ENCODE results near the gene BUD31.
"Not testable (repeated sequence)": the region's sequence is repeated elsewhere in the genome, so short reads cannot be mapped to it uniquely, and the experiment has no call there.

BUD31 gene

GRCh38 chr7:99399597-99399996, 9.2 kb upstream of the BUD31 start:
- no peak for DNase-seq

DNA sequence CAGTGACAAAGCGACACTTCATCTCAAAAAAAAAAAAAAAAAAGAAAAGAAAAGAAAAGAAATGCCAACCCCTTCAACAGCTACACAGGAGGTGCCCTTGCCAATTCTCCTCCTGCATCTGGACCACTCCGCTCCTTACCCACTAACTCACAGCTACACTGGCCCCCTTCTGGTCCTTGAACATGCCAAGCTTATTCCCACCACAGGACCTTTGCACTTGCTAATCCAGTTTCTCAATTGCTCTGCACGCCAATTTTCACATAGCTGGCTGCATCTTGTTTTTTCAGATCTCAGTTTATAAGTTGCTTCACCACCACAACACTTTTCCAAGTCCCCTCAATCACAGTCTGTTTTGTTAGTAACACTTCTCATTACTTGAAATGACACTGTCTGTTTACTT, 5.9 kb upstream of the BUD31 start:
- no peak for DNase-seq

GRCh38 chr7:99403764-99404163, 5.0 kb upstream of the BUD31 start:
- no peak for DNase-seq

DNA sequence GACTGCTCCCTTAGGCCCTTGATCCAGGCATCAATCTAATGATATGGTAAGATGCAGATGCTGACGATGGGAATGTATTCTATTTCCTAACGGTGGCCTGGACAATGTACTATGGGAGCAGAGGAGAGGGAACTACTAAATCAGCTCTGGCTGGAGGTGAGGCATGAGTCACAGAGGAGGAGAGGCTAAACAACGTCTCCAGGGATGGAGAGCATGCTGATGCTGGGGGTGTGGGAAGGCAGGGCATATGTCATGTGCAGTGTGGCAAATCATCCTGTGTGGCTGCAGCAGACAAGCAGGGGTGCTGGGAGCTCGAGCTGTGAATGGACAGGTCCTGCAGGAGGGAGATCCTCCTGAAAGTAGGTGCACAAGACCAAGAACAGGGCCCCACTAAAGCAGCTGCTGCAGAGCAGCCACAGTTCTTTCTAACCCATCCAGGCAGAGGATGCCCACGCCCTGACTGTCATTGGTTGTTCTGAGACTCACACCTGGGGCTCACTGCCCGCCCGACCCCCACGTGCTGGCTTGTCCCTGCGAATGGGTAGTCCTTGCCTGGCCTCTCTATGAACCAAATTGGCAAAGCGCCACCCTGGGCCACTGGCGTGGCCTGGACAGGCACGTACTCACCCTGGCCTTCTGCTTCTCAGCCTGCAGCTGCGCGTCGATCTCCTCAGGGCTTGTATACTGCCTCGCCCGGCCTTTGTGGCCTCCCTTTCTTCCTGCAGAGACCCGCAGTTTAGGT, 4.4 kb upstream of the BUD31 start:
- DNase-seq, result no peak

GRCh38 chr7:99404977-99405320, 3.8 kb upstream of the BUD31 start:
- no peak for DNase-seq

DNA sequence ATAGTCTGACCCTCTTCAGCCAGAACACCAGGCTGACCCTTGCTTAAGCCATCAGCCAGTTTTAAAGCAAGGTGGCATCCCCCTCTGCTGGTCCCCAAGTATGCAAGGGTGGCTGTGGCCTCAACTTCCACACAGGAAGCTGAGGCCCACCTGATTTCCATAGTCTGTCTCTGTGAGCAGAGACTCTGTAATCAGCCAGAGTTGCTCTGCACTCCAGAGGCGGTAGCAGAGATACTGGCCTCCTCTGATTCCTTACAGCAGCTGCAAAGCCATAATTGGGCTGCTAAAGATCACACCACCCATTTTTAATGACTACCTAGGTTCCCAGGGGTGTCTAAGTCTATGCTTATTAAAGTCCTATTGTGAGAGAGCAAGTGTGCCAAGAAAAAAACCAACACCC, 2.2 kb upstream of the BUD31 start:
- DNase-seq, result no peak

DNA sequence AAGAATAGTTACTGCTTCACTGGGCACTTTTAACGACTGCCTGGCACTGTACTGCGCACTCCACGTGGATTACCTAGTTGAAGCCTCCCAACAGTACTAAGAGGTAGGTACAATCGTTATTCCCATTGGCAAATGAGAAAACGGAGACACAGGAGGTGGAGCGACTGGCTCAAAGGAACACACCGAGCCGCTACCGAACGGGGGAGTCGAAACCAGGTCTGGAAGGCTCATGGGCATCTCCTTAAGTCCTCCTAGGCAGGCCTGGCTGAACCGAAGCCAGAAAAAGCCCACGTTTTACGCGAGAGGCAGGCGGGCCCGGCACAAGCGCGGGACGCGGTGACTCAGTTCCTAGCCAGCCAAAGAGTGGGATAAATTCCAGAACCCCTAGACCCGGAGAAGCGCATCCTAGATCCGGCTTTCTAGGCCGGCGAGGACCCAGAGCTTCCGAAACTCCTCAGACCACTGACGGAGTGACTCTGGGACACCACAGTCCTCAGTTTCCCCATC, 844 bp upstream of the BUD31 start:
- DNase-seq, result no peak

- no peak for DNase-seq
Measured at GRCh38 chr7:99409192-99409572, 413 bp downstream of the BUD31 start.

DNA sequence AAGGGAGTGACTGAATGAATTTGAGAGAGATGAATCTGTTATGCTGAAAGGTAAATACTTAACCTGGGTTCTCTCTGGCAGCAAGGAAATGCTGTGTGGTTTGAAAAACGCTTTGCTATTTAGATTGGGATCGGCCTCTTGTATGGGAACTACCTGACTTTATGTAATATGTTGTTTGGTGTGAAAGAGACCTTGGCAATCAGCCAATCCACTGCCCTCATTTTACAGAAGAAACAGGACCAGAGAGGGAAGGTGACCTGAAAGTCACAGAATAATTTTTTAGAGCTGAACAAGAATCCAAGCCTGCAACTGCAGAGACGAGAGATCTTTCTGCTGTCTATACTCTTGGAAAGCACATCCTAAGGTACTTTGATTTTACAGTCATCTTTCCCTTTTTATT, 1.0 kb downstream of the BUD31 start:
- no peak for DNase-seq

GRCh38 chr7:99410635-99411034, 1.9 kb downstream of the BUD31 start:
- DNase-seq, result no peak

- not testable (repeated sequence) for DNase-seq
Measured at GRCh38 chr7:99415513-99416127, 6.9 kb downstream of the BUD31 start.

DNA sequence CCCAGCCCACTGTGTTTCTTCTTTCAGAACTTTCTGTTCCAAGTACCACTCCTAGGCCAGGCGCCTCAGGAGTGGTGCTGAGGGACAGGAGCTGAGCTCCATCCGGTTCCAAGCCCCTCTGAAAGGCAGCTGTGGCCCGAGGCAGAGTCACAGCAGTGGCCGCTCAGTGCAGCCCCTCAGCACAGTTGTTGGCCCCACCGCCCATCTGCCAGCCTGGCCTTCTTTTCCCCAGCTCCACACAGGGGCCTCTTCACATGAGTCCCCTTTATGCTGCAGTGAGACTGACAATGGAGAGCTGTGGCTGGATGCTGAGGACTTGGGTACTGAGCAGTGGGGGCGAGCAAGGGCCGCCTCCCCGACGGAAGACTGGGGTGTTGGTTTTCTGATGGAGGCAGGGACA, 9.5 kb downstream of the BUD31 start:
- no peak for DNase-seq

- no peak for DNase-seq
Measured at GRCh38 chr7:99419323-99420021, 10.7 kb downstream of the BUD31 start.

DNA sequence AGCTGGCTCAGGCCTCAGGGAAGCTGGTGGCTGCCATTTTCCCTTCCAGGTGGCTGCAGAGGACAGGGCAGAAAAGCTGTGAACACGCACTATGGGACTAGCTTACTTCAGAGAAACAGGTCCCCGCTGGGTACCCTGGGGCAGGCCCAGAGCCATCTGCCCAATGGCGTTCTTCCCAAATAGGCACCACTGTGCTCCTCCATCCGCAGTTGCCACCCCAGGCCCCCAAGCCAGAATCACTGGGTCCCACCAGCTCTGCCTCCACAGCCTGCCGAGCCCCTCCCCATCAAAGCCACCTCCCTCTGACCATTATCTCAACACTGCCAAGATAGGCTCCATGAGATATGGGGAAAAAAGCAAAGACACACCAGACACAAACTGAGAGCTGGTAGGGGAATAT, 11.4 kb downstream of the BUD31 start:
- no peak for DNase-seq

DNA sequence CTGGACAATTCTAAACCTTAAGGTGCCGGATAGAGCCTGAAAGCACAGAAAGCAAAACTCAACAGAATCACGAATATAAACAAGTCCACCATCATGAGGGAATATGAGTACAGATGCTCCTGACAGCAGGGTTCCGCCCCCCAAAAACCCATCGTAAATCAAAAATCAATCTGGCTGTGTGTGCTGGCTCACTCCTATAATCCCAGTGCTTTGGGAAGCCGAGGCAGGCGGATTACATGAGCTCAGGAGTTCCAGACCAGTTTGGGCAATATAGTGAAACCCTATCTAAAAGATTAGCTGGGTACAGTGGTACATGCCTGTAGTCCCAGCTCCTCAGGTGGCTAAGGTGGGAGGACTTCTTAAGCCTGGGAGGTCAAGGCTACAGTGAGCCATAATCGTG, 12.2 kb downstream of the BUD31 start:
- no peak for DNase-seq

DNA sequence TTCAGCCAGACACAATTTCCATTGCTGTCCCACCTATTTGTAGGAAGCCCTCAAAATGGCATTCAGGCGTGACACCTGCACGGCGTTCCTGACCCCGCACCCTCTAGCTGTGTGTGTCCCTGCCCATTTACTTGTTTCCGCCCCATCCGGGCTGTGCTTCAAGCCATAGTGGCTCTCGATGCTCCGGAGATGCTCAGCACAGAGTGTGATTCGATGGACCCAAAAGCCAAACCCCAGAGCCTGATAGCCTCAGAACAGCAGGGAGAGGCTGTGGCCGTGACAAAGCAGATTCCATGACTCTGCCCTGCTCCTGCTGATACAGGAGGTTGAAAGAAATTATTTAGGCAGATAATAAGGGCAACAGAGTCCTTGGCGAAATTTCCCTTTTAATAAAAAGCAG, 13.4 kb downstream of the BUD31 start:
- no peak for DNase-seq

- no peak for DNase-seq
Measured at GRCh38 chr7:99422625-99423024, 13.9 kb downstream of the BUD31 start.

DNA sequence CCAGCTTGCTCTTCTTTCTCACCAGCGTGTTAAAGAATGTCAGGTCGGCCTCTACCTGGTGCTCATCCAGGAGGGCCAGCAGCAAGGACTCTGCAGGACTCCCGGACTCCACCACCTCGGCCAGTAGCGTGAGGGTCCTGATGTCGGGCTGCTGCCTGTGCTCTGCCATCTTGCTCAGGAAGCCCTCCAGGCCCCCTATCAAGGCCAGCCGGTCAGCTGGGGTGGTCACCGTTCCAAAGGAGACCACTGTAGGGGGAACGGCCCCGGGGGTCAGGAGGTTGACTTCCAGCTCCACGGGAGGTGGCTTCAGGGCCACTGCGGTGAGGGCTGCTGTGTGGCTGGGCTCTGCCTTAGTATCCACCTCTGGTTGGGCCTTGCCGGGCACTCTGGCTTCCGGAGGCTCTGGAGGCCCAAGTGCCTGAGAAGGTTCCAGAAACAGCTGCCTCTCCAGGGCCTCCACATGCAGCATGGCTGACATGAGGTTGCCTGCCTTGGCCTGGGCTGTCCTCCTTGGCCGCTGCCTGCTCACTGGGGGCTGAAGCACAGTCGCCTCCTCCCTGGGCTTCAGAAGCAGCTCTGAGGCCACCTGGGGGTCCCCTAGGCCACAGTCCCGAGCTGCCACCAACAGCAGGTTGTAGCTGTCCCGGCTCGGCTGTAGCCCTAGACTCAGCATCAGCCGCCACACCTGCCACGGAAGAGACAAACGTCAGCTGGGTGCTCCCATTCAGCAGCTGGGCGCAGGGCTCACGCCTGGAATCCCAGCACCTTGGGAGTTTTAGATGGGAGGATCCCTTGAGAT, 16.4 kb downstream of the BUD31 start:
- DNase-seq, result no peak

GRCh38 chr7:99428972-99429566, 20.3 kb downstream of the BUD31 start:
- no peak for DNase-seq

GRCh38 chr7:99429756-99430155, 21.0 kb downstream of the BUD31 start:
- DNase-seq, result no peak

DNA sequence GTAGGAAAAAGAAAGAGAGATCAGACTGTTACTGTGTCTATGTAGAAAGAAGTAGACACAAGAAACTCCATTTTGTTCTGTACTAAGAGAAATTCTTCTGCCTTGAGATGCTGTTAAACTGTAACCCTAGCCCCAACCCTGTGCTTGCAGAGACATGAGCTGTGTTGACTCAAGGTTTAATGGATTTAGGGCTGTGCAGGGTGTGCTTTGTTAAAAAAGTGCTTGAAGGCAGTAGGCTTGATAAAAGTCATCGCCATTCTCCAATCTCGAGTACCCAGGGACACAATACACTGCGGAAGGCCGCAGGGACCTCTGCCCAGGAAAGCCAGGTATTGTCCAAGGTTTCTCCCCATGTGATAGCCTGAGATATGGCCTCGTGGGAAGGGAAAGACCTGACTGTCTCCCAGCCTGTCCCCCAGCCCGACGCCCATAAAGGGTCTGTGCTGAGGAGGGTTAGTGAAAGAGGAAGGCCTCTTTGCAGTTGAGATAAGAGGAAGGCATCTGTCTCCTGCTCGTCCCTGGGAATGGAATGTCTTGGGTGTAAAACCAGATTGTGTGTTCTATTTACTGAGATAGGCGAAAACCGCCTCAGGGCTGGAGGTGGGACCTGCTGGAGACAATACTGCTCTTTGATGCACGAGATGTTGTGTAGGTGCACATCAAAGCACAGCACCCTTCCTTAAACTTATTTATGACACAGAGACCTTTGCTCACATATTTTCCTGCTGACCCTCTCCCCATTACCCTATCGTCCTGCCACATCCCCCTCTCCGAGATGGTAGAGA, 23.2 kb downstream of the BUD31 start:
- not testable (repeated sequence) for DNase-seq

DNA sequence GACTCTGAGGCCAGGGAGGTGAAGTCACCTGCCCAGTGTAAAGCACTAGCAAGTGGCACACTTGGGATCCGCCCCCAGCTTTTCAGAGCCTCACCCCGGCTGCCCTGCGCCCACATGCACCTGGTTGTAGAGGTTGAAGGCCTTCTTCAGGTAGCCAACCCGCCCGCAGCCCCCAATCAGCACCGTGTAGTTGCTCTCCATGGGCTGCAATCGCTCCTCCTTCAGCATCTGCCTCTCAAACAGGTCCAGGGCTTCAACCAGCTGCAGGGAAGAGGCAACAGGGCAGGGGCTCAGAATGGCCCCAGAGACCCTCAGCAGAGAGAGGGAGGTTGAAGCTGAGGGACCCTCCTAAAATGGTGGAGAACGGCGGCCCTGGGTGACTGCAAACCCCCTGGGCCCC, 24.4 kb downstream of the BUD31 start:
- no peak for DNase-seq

Data from CD4-positive, alpha-beta T cell treated with Interleukin-15 for 1 hour (primary cell).